GM19328 (cell line): ENCODE results near the gene MCF2L.

ENCODE experiments used
- ATAC-seq: cut with Tn5 transposase; IDR thresholded peaks from one replicate; pipeline ENCODE4 v1.9.1; 2021; ENCODE audit warnings: mild to moderate bottlenecking, moderate library complexity; ENCODE audit not compliant: unreplicated experiment

Gene MCF2L

GRCh38 chr13:112995395-112996191 lies 26.6 kb downstream of the MCF2L start:
- ATAC-seq, result no peak

DNA sequence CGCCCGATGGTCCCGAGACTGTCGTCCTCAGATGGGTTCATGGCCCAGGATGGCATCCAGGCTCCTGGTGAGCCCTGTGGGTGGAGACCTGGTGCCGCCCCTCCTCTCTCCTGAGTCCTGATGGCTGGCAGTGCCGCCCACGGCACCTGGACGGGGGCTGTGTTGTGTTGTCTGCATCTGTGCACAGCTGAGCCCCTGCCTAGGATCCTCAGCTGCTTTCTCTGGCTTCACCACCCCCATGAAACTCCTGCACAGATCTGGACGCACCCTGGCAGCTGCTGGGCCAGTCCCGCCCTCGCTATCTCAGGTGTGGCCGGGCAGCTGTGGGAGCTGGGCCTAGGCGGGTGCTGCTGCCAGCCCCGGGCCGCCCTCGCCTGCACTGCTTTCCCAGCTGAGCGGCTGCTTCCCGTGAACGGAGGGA lies 27.7 kb downstream of the MCF2L start:
- no peak for ATAC-seq

DNA sequence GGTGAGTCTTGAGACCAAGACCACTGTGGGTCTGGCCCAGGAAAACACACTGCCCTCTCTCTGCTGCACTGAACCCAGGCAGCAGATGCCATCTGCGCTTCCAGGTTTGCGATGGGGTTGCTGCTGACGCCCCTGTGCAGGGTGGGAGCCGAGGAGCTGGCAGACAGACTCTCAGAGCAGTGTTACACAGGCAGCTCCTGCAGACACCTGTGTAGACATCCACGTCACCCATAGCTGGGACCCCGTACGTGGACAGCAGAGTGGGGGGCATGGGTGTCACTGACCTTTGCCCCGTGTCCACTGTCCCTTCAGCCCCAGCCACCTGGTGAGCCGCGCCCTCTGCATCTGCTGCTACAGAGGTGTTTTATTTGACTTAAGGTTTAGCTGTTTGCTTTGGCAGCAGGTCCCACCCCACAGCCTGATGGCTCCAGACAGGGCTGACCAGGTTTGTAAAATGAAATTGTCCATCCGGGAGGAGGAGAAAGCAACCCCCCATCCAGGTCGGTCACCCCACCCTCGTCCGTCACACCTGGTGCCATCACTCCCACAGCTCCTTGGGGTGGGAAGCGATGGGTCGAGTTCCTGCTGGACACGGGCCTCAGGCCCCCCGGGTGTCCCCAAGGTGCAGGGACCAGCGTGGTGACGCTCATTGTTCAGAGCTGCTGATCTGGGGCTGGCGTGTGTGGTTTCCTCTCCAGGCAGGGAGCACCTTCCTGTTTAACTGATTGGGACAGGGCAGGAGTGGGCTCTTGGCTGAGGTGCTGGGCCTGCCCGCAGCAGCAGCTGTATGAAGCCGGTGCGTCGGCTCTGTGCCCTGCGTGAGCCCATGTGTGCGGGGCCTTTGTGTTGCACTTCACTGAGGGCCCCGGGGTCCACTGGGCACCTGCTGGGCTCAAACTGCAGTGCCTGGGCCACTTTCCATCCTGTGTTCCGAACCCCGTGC lies 28.4 kb downstream of the MCF2L start:
- ATAC-seq, result no peak

GRCh38 chr13:112998521-112999280 lies 29.7 kb downstream of the MCF2L start:
- no peak for ATAC-seq

GRCh38 chr13:112999414-113000177 lies 30.6 kb downstream of the MCF2L start:
- no peak for ATAC-seq

- ATAC-seq, result no peak
Observed at GRCh38 chr13:113000575-113000974, 31.6 kb downstream of the MCF2L start.

- ATAC-seq, result no peak
Observed at GRCh38 chr13:113001241-113002140, 32.5 kb downstream of the MCF2L start.

DNA sequence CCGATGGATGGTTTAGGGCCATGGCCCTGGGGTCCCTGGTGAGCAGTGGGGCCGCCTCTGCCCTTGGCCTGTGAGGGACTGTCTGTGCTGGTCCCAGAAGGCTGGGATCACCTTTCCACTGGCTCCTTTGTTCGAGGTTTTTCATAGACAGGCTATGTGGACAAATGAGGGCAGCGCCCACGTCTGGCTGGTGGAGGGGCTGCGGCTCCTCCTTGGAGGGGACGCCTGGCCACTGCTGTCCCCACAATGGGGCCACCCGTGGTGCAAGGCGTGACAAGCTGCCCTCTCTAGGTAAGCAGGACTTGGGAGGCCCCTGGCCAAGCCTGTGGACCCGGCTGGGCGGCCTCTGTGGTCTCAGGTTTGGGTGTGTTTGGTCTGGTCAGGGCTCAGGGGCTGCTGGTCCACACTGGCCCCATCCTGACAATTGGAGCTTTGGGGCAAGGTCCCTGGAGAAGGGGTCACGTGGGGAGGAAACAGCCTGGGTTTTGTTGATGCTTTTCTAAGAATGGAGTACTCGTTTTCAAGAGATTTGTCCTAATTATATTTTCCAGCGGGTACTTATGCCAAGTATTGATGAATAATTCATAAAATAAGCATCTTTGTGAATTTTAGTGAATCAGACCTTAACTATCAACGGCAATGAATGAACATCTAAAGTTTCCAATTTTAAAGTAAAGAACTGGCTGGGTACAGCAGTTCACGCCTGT lies 33.3 kb downstream of the MCF2L start:
- ATAC-seq, result no peak

DNA sequence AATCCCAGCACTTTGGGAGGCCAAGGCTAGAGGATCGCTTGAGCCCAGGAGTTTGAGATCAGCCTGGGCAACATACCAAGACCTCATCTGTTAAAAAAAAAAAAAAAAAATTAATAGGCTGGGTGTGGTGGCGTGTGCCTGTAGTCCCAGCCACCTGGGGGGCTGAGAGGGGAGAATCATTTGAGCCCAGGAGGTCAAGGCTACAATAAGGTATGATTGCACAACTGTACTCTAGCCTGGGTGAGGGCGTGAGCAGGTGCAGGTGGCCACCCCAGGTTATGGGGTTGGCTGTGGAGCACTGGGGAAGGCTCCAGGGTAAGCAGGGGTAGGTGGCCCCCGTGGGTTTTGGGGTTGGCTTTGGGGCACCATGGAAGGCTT lies 33.9 kb downstream of the MCF2L start:
- no peak for ATAC-seq

GRCh38 chr13:113004126-113004525 lies 35.1 kb downstream of the MCF2L start:
- ATAC-seq, result no peak

- no peak for ATAC-seq
Observed at GRCh38 chr13:113005076-113005865, 36.3 kb downstream of the MCF2L start.

DNA sequence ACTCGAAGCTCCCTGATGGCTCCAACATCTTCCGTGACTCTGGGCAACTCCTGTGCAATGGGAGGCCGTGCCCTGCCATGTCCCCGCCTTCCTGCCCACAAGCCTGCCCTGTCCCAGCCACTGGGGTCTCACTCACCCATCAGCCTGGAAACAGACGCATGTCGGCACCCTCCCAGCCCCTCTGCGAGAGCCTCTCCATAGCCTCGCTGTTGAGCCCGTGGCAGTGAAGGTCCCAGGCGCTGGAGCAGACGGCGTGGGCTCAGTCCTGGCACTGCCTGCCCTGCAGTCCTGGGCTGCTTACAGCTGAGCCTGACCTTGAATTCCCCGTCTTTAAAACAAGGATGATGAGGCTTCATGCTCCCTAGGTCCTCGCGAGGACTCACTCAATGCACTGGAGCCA lies 37.0 kb downstream of the MCF2L start:
- no peak for ATAC-seq

- ATAC-seq, result no peak
Observed at GRCh38 chr13:113006660-113007059, 37.6 kb downstream of the MCF2L start.

DNA sequence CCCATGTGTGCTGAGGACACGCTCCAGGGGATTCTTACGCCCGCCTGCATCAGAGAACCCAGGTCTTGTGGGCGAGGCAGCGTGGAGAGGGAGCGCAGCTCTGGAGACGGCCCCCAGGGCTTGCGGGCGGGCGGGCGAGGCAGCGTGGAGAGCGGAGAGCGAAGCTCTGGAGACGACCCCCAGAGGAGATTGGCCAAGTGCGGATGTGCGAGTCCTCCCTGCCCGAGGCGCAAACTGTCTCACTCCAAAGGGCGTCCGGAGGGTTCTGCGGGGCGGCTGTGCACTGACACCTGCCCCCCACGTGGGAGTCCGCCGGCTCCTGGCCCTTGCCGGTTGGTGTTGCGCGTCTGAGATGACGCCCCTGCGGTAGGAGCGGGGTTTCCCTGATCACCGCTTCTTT lies 39.8 kb downstream of the MCF2L start:
- no peak for ATAC-seq

GRCh38 chr13:113009743-113010509 lies 40.9 kb downstream of the MCF2L start:
- ATAC-seq, result no peak

GRCh38 chr13:113010510-113010865 lies 41.5 kb downstream of the MCF2L start:
- ATAC-seq, result no peak

DNA sequence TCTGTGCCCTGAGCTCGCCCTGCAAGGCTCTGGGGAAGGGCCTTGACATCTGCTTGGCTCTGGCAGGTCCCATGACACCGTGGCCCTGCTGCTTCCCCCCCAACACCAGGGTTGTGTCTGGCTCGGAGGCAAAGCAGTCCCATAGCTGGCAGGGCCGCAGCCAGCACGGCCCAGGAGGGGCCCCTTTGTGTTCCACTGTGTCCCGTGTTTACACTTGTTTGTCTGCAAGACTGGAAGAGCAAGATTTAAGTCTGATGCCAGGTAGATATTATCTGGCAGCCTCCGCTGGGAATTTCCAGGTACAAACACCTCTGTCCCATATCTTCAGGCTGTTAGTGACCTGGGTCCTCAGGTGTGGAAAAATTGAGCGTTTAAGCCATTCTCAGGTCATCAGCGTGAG lies 44.3 kb downstream of the MCF2L start:
- ATAC-seq, result no peak
